BE2C (cell line): ENCODE data around the gene ZFYVE21.

Experiments
- DNase-seq: peaks from one replicate; pipeline ENCODE4 v3.0.0-alpha.2; 2020
- H3K27me3 ChIP-seq: fragments of 250-450 bp; sonication (Bioruptor Pico); 2 replicates; pipeline ENCODE4 v1.5.1; 2020; ENCODE audit warnings: mild to moderate bottlenecking
- H3K36me3 ChIP-seq: fragments of 250-450 bp; sonication (Bioruptor Pico); 2 replicates; pipeline ENCODE4 v1.5.1; 2020; ENCODE audit warnings: mild to moderate bottlenecking
- H3K4me1 ChIP-seq: fragments of 250-450 bp; sonication (Bioruptor Pico); 2 replicates; pipeline ENCODE4 v1.5.1; 2020
- H3K4me3 ChIP-seq: 2 replicates; pipeline ENCODE4 v1.5.1; 2011; ENCODE audit warnings: low read depth, low read length
- H3K9me3 ChIP-seq: fragments of 250-450 bp; sonication (Bioruptor Pico); 2 replicates; pipeline ENCODE4 v1.5.1; 2020
- TF ChIP-seq, protein P1 (sequence below): IDR thresholded peaks from 2 replicates; pipeline ENCODE4 v1.5.1; 2012; ENCODE audit warnings: mild to moderate bottlenecking, low read depth, low read length

Gene ZFYVE21

DNA sequence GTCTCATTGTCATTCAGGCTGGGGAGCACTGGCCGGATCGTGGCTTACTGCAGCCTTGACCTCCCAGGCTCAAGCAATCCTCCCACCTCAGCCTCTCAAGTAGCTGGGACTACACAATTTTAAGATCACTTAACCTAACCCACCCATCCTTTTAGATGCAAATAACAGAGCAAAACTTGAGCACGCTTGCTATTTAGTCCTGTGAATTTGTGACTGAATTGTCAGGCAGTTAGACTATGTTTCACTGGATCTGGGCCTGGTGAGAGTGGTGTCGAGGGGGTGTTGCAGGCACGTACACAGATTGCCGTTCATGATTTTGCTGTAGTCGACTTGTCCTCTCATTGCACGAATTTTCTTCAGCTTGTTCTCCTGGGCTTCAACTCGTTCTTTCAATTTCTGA lies 38.2 kb downstream of the ZFYVE21 start:
- Histone ChIP-seq H3K4me1 (no peaks in the 10 kb centered on the region), H3K27me3 (no peaks in the 10 kb centered on the region), H3K36me3 (peaks cover 71% of the 10 kb centered on the region), H3K9me3 (no peaks in the 10 kb centered on the region), H3K4me3 (no peak overlapping the region)
- TF ChIP-seq, protein P1, sequence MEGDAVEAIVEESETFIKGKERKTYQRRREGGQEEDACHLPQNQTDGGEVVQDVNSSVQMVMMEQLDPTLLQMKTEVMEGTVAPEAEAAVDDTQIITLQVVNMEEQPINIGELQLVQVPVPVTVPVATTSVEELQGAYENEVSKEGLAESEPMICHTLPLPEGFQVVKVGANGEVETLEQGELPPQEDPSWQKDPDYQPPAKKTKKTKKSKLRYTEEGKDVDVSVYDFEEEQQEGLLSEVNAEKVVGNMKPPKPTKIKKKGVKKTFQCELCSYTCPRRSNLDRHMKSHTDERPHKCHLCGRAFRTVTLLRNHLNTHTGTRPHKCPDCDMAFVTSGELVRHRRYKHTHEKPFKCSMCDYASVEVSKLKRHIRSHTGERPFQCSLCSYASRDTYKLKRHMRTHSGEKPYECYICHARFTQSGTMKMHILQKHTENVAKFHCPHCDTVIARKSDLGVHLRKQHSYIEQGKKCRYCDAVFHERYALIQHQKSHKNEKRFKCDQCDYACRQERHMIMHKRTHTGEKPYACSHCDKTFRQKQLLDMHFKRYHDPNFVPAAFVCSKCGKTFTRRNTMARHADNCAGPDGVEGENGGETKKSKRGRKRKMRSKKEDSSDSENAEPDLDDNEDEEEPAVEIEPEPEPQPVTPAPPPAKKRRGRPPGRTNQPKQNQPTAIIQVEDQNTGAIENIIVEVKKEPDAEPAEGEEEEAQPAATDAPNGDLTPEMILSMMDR, result no peak
- DNase-seq, result no peak

DNA sequence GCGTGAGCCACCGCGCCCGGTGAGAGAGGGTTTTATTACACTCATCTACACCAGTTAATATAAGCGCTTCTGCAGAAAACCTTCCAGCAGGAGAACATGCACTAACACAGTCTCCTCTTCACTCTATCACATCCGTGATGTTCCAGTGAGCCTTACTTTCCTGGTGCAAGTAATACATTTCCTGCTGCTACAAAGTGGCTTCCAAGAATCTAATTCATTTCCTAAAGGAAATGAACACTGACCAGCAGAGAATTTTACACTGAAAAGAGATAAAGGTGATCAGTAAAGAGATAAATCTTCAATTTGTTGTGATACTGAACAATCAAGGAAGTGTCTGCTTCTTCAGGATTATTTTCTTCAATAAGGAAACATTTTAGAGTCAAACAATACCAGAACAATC lies 39.5 kb downstream of the ZFYVE21 start:
- peaks cover 58% of the 10 kb centered on the region for H3K36me3 ChIP-seq
- no peaks in the 10 kb centered on the region for H3K4me1 ChIP-seq
- H3K4me3 ChIP-seq, result no peak overlapping the region
- TF ChIP-seq, protein P1, result no peak
- no peaks in the 10 kb centered on the region for H3K27me3 ChIP-seq
- no peaks in the 10 kb centered on the region for H3K9me3 ChIP-seq
- DNase-seq, result no peak

DNA sequence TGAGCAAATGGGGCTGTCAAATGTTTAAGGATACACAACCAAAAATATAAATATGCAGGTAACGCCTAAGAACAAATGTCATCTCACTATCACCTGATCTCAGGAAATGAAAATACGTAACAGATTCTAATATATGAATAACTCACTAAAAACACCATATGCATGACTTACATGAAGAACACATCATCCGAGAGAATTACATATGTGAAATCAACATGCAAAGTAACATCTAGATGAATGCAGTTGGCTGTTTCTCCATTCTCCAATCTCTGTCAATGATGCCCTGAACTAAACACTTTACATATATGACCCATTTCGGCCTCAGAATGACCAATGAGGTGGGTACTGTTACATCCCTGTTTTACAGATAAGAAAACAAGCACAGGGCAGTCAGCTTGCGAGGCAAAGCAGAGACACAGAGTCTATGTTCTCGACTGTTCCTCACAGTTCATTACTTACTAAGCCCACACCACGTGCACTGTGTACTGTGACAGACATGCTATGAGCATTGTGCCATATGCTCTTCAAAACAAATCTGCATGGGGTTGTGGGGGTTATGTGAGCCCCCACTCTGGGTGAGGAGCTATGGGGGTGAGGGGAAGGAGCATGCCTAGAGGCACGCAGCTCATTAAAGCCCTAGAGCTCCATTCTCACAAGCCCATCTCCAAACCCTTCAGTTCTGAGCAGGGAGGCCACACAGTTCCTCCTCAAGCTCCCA lies 42.6 kb downstream of the ZFYVE21 start:
- TF ChIP-seq, protein P1, result no peak
- H3K4me3 ChIP-seq, result no peak overlapping the region
- peaks cover 6% of the 10 kb centered on the region; the same call in 1 of the 2 replicates for H3K4me1 ChIP-seq
- peaks cover 37% of the 10 kb centered on the region for H3K36me3 ChIP-seq
- H3K9me3 ChIP-seq, result no peaks in the 10 kb centered on the region
- no peak for DNase-seq
- no peaks in the 10 kb centered on the region for H3K27me3 ChIP-seq

DNA sequence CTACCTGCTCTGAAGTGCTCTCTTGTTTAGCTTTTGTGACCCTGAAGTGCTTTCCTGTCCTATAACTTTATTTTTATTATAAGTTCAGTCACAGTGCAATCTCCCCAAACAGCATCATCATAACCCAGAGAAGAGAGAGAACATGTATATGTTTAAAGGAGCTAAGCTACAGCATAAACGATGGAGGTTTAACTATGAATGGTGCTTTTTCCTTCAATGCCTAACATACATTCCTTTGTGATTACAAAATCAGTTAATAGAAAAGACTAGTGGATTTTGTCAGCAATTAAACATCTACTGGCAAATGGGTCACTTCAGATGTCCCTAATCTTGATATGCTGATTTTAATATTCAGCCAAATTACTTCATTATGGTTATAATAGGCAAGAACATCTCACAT lies 46.4 kb downstream of the ZFYVE21 start:
- no peak overlapping the region for H3K4me3 ChIP-seq
- peaks cover 41% of the 10 kb centered on the region for H3K36me3 ChIP-seq
- no peak for DNase-seq
- no peaks in the 10 kb centered on the region for H3K9me3 ChIP-seq
- peaks cover 6% of the 10 kb centered on the region; the same call in 1 of the 2 replicates for H3K4me1 ChIP-seq
- TF ChIP-seq, protein P1, result no peak
- no peaks in the 10 kb centered on the region for H3K27me3 ChIP-seq

DNA sequence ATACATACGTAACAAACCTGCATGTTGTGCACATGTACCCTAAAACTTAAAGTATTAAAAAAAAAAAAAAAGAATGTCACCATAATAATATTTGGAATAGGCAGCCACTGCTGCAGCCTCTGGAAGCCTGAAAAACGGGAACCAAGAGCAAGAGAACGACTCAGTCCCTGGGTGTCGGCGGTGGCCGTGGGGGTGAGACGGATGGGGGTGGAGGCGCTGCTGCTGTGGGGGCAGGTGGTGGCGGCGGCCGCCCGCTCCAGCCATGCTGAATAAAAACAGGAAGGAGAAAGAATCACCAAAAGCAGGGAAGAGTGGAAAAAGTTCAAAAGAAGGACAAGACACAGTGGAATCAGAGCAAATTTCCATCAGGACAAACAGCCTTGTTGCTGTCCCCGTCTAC lies 46.9 kb downstream of the ZFYVE21 start:
- peaks cover 6% of the 10 kb centered on the region; the same call in 1 of the 2 replicates for H3K4me1 ChIP-seq
- H3K27me3 ChIP-seq, result no peaks in the 10 kb centered on the region
- H3K36me3 ChIP-seq, result peaks cover 36% of the 10 kb centered on the region
- TF ChIP-seq, protein P1, result no peak
- no peak for DNase-seq
- no peak overlapping the region for H3K4me3 ChIP-seq
- no peaks in the 10 kb centered on the region for H3K9me3 ChIP-seq

DNA sequence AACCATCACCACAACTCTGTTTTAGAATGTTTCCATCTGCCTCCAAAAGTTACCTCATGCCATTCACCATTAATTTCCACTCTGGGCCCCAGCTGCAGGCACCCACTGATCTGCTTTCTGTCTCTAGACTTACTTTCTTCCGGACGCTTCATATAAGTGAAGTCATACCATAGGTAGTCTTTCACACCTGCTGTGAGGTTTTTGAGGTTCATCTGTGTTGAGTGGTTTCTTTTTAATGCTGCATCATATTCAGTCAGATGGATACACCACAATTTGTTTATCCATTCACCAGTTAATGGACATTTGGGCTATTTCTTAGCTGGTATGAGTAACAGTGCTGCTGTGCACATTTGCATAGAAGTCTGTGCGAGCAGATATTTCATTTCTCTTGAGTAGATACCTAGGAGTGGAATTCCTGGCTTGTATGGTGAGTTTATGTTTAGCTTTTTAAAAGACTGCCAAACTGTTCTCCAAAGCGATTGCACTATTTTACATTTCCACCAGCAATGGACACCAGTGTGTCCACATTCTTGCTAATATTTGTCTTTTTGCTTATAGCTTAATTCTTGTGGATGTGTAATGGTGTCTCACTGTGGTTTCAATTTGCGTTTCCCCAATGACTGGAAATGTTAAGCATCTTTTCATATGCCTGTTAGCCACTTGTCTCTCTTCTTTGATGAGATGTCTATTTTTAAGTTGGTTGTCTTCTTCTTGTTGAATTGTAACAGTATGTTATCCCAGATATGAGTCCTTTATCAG lies 48.3 kb downstream of the ZFYVE21 start:
- H3K4me3 ChIP-seq, result no peak overlapping the region
- H3K9me3 ChIP-seq, result no peaks in the 10 kb centered on the region
- peaks cover 6% of the 10 kb centered on the region; the same call in 1 of the 2 replicates for H3K4me1 ChIP-seq
- no peaks in the 10 kb centered on the region for H3K27me3 ChIP-seq
- DNase-seq, result no peak
- TF ChIP-seq, protein P1, result no peak
- H3K36me3 ChIP-seq, result peaks cover 32% of the 10 kb centered on the region
